ENCODE data around the gene KRTAP4-16.
"Not testable (repeated sequence)": the region's sequence is repeated elsewhere in the genome, so short reads cannot be mapped to it uniquely, and the experiment has no call there.

Gene KRTAP4-16

DNA sequence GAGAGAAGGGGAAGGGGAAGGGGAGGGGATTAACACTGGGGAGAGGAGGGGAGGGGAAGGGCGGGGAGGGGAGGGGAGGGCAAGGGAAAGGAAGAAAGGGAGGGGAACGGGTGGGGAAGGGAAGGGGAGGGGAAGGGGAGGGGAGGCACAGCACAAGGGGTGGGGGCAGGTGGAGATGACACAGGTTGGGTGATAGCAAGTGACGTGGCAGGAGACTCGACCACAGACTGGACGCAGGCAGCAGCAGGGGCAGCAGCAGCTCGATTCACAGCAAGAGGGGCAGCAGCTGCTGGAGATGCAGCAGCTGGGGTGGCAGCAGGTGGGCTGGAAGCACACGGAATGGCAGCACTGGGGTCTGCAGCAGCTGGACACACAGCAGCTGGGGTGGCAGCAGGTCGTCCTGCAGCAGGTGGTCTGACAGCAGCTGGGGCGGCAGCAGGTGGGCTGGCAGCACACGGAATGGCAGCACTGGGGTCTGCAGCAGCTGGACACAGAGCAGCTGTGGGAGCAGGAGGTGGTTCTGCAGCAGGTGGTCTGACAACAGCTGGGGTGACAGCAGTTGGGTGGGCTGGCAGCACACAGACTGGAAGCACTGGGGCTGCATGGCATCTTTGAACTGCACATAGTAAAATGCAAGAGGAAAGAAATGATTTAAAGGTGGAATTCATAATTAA, at the start of gene KRTAP4-16:
Gene KRTAP4-16 (minus strand): TSS at position 624 of the 674 bp plus-strand sequence. CDS start 0 bp downstream, at position 624.
- DNase-seq, result no peak

- no peak for DNase-seq
Measured at GRCh38 chr17:41151525-41151924, 49.5 kb upstream of the KRTAP4-16 start.

- DNase-seq, result no peak
Measured at GRCh38 chr17:41150026-41150425, 48.0 kb upstream of the KRTAP4-16 start.

- no peak for DNase-seq
Measured at GRCh38 chr17:41149652-41149985, 47.6 kb upstream of the KRTAP4-16 start, which contains the start of gene KRTAP4-5. Gene KRTAP4-5 (minus strand): TSS chr17:41149825. CDS start chr17:41149767, 58 bp downstream.

DNA sequence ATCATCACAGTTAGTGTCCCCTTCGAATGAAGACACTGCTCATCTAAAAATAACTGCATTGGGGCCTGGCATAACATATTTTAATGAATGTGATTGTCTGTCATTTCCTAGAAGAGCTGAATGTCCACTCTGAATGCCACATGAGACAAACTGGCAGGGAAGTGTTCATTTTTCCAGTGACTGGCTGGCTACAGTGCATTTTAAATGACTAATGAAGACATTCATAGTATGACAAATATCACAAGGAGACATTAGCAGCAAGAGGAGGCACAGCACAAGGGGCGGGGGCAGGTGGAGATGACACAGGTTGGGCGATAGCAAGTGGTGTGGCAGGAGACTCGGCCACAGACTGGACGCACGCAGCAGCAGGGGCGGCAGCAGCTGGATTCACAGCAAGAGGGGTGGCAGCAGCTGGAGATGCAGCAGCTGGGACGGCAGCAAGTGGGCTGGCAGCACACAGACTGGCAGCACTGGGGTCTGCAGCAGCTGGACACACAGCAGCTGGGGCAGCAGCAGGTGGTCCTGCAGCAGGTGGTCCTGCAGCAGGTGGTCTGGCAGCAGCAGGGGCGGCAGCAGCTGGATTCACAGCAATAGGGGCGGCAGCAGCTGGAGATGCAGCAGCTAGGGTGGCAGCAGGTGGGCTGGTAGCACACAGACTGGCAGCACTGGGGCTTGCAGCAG, 47.1 kb upstream of the KRTAP4-16 start:
- not testable (repeated sequence) for DNase-seq

DNA sequence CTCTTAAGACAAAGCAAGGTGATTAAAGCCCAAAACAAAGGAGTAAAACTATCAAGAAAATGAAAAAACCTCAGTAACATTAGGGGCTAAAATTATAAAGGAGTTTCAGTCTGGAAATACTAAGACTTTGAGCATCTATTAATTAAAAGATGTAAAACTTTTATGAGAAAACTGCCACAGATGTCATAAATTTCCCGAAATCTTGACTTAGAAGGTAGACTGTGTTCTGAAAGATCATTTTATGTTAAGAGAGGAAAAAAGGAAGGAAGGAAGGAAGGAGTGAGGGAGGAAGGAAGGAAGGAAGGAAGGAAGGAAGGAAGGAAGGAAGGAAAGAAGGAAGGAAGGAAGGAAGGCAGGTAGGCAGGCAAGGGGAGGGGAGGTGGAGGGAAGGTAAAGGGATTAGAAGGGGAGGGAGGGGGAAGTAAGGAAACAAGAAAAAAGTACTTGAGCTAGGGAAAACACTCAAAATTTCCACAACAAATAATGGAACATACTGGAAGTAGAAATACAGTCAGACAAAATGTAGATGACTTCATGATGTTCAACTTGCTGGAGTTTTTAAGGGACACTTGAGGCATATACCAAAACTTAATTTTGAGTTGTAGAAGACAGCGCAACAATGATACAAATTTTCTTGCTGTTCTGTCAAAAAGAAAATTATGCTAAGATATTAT, 45.7 kb upstream of the KRTAP4-16 start:
- DNase-seq, result no peak

DNA sequence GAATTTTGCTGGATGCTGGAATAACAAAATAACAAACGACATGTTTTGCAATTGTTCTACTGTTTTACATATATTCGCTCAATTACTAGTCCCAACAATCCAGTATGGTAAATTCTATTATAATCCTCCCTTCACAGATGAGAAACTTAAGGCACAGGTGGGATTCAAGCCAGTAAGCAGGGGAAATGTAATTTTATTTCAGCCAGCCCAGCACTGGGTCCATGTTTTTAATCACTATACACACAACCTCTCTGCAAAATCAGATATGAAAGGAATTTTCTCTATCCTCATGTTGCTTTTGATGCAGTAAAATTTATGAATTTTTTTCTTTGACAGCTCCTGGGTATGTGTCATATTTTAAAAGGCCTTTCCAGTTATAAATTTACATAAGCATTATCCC, 43.3 kb upstream of the KRTAP4-16 start:
- no peak for DNase-seq

DNA sequence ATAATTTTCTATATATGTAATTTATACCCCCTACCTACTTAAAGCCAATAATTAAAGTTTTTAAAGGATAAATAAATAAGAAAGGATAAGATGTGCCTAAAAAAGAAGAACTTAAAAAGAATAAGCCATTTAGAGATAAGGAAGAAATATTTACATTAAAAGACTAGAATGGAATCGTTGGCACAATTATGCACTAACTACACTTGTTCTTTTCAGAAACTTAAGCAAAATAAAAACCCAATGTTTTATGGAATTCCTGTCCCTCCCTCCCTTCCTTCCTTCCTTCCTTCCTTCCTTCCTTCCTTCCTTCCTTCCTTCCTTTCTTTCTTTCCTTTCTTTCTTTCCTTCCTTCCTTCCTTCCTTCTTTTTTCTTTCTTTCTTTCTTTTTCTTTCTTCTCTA, 42.8 kb upstream of the KRTAP4-16 start:
- no peak for DNase-seq

DNA sequence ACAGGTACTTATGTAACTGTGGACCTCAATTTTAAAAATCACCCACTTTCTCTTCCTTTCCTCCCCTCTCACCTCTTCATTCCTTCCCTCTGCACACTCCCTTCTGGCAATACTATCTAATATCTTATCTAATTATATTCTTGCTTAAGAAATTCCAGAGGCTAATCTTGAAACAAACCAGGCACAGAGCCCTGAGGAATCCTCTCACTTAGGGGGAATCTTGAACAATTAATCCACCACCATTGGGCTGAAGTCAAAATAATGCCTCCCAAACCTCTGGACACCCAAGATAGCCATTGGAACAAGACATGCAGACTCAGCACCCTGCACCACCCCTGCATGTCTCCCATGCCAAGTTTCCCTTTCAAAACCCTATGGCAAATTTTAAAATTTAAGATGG, 39.4 kb upstream of the KRTAP4-16 start:
- no peak for DNase-seq

DNA sequence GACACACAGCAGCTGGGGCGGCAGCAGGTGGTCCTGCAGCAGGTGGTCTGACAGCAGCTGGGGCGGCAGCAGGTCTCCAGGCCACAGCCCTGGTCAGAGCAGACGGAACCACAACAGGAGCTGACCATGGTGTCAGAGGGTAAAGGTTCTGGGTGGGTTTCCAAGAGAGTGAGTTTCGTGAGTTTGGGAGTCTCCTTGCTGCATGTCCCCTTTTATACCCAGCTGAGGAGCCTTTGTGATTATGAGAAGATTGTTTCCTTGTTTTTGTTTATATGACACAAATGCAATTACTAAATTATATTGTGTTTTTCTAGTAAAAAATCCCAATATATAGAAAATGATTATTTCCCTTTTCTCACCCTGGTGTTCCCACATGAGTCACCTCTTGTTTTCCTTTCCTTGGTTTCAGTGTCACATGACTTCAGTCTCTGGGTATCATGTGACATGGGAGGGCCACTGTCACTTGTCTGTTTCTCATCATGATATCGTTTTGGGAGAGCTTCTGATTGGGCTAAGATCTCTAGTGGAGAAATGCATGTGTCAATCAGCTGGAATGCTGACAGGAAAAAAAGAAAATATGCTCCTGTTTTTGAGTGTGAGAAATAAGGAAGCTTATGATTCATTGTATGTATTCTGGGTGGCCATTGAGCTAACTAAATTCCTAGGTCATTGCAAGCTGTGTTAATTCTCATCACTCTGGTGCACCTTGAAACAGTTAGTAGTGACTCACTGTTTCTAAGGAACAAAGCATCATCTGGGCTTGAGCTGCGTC, 38.5 kb upstream of the KRTAP4-16 start, which contains the start of gene KRTAP4-6:
Gene KRTAP4-6 (minus strand): TSS at position 185 of the 772 bp plus-strand sequence. CDS start 57 bp downstream, at position 128.
- DNase-seq, result no peak

DNA sequence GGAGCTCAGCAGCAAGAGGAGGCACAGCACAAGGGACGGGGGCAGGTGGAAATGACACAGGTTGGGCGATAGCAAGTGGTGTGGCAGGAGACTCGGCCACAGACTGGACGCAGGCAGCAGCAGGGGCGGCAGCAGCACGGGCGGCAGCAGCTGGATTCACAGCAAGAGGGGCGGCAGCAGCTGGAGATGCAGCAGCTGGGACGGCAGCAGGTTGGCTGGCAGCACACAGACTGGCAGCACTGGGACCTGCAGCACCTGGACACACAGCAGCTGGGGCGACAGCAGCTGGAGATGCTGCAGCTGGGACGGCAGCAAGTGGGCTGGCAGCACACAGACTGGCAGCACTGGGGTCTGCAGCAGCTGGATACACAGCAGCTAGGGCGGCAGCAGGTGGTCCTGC, 37.9 kb upstream of the KRTAP4-16 start:
- not testable (repeated sequence) for DNase-seq

DNA sequence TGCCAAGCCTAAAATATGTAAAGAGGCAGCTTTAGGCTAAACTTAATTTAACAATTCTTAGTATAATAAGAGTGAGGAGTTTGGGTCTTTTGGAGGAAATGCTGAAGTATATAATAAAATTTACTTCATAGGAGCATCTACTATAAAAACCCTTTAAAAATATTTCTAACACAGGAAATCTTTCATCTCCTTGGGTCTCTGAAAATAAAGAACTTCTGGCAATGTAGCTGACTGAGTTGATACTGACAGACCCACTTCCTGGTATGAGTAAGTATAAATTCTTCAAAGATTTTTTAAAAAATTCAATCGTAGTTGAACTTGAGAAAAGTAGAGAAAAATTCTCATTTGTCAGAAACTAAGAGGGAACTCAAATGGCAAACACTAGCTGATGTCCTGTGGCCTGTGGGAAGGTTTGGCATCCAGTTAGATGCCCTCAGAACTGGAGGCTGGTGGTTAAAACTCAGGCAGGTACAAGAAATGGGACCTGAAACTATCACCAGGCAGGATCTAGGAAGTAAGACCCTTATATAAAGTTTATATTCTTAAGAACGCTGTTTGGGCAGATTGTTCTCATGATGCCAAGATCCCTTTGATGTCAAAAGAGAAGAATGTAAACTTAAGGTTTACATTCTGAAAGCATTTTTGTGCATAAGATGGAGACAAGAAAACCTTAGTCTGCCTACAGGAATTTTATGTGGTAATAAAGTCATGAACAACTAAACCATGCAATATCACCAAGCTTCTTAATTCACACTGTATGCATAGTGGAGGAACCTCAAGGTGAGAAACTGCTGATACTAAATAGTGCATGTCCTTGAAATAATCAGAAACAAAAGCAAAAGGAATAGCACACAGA, 32.1 kb upstream of the KRTAP4-16 start:
- DNase-seq, result no peak

GRCh38 chr17:41131979-41132378, 30.0 kb upstream of the KRTAP4-16 start:
- DNase-seq, result no peak

DNA sequence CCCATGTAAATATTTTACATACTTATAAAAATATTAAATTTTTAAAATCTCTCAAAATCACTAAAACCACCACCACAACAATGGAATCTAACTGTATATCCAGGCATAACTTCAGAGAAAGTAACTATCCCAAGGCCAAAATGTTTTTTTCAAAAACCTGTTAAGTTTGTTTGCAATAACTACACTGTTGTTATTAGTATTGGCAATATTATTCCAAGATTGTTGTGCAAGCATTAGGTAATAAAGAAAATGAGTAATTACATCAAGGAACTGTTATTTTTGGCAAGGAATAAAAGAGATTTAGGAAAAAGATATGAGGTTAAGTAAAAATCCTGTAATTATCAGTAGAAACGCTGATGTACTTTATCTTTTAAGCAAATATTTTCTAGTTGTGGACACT, 25.4 kb upstream of the KRTAP4-16 start:
- no peak for DNase-seq

DNA sequence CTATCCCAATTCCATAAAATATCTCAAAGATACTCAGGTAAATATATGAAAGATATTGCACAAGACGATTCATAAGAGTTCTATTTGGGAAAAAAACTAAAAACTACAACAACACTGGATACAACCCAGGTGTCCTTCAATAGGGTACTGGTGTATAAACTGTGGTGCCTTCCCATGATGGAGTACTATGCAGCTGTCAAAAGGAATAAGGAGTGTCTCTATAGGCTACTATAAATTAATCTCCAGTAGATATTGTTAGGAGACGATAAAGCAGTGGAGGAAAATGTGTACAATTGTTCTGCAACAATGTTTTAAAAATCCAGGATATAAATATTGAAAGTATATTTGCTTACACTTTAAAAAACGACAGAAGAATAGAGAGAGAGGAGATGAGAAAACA, 24.4 kb upstream of the KRTAP4-16 start:
- no peak for DNase-seq

- no peak for DNase-seq
Measured at GRCh38 chr17:41125064-41125463, 23.1 kb upstream of the KRTAP4-16 start.

DNA sequence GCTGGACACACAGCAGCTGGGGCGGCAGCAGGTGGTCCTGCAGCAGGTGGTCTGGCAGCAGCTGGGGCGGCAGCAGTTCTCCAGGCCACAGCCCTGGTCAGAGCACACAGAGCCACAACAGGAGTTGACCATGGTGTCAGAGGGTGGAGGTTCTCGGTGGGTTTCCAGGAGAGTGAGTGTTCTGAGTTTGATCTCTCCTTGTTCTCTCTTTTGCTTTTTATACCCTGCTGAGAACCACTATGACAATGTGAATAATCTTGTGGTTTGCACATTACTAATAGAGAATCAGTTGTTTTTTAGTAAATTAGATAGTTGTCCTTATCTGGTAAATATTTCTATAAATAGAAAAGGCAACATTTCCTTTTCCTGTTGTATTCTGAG, 22.0 kb upstream of the KRTAP4-16 start, which contains the start of gene KRTAP4-12:
Gene KRTAP4-12 (minus strand): TSS at position 192 of the 381 bp plus-strand sequence. CDS start 60 bp downstream, at position 132.
- DNase-seq, result not testable (repeated sequence)

- DNase-seq, result not testable (repeated sequence)
Measured at GRCh38 chr17:41123292-41123990, 21.4 kb upstream of the KRTAP4-16 start.

DNA sequence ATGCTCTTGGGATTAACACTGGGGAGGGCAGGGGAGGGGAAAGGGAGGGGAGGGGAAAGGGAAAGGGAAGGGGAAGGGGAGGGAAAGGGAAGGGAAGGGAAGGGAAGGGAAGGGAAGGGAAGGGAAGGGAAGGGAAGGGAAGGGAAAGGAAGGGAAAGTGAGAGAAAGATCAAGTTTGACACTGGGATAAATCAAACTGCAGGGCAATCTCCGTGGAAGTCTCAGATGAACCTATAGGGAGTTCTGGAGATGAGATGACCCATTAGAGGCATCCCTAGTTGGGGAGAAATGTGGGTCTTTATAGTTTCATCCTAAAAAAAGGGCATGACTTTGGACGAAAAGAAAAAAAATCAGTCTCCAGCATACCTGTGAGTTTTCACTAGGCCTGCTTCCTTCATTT, 19.7 kb upstream of the KRTAP4-16 start:
- DNase-seq, result no peak

DNA sequence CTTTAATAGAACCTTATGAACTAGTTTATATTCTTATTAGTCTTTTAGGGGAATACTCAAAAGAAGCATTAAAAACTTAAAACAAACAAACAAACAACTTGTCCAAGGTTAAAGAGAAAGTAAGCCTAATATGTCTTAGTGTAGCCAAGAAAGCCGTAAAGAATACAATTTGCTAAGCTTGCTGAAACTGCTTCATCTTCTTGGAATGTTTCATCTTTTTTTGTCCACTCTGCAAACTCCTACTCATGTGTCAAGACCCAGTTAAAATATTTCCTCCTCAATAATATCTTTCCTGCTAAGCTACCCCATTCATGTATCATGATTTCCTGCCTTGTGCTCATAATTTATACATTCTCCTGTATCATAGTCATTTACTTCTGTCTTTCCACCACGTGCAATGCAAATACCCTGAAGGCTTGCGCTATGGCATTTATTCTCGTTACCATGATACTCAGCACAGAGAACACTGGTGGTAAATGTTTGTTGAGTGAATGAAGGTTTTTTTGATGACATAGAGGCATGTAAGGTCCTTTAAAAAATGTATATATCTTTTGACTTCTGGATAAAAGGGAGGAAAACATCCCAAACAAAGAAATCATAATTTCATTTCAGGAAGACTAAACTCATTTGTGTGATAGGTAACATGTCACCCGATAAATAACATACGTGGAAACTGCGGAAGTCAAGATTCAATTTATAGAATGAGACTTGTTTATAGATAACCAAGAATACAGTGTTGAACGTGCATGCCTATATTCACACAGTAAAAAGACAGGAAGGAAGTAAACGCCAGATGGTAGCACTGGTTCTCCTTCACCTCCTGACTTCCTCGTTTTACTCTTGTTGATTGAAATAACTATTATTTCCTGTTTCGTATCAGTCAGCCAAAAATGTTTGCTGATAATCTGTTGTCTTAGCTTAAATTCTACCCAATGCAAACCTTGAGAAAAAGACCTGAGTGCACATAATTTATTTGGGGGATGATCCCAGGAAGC, 18.0 kb upstream of the KRTAP4-16 start:
- DNase-seq, result not testable (repeated sequence)

Measured in cerebellar nuclear complex (tissue), 1 donor.